Neural crest cell (in vitro differentiated cells): ENCODE measurements around the gene VAMP7. TPM values are rescaled to one million over a fixed set of nuclear protein-coding genes. Genes with fewer than 3 reads are reported as not detected.

Source experiments
- DNase-seq: peaks from one replicate; pipeline ENCODE4 v3.0.0; 2021; ENCODE audit warnings: low read depth, mixed read lengths, low spot score
- H3K27ac Mint-ChIP-seq: one replicate; pipeline ENCODE4 v1.8.0; 2021; ENCODE audit warnings: mild to moderate bottlenecking, mixed read lengths; ENCODE audit not compliant: unreplicated experiment
- H3K27me3 Mint-ChIP-seq: 2 replicates; pipeline ENCODE4 v1.8.0; 2021; ENCODE audit warnings: low read depth, mild to moderate bottlenecking, mixed read lengths
- H3K36me3 Mint-ChIP-seq: 2 replicates; pipeline ENCODE4 v1.8.0; 2021; ENCODE audit warnings: low read depth, mild to moderate bottlenecking, mixed read lengths
- H3K4me1 Mint-ChIP-seq: 2 replicates; pipeline ENCODE4 v1.8.0; 2021; ENCODE audit warnings: mixed read lengths
- H3K4me3 Mint-ChIP-seq: one replicate; pipeline ENCODE4 v1.8.0; 2021; ENCODE audit warnings: mild to moderate bottlenecking, mixed read lengths
- H3K9me3 Mint-ChIP-seq: 2 replicates; pipeline ENCODE4 v1.8.0; 2021; ENCODE audit warnings: mixed read lengths
- CTCF ChIP-seq: fragments of 200-600 bp; sonication (generic); conservative IDR thresholded peaks from 2 replicates; pipeline ENCODE4 v1.5.0; 2021; ENCODE audit warnings: antibody characterized with exemption, mild to moderate bottlenecking
- total RNA-seq: library from RNA; stranded (reverse); gene quantifications from 2 replicates; pipeline ENCODE4 v1.2.1, GENCODE V29; 2021

Gene VAMP7
- total RNA-seq, 1 donor from 2014 or later, result 19.0 TPM

GRCh38 chrX:155949098-155949497 lies 68.0 kb downstream of the VAMP7 start:
- no peak for TF ChIP-seq CTCF
- no peaks in the 10 kb centered on the region for H3K4me1 Mint-ChIP-seq
- H3K4me3 Mint-ChIP-seq, result no peak overlapping the region
- no peak overlapping the region for H3K27ac Mint-ChIP-seq
- H3K36me3 Mint-ChIP-seq, result peaks cover 7% of the 10 kb centered on the region
- no peaks in the 10 kb centered on the region for H3K27me3 Mint-ChIP-seq
- DNase-seq, result no peak
- H3K9me3 Mint-ChIP-seq, result peaks cover 3% of the 10 kb centered on the region

- Mint-ChIP-seq H3K4me1 (no peaks in the 10 kb centered on the region), H3K27ac (no peak overlapping the region), H3K36me3 (peaks cover 3% of the 10 kb centered on the region), H3K4me3 (no peak overlapping the region), H3K9me3 (peaks cover 5% of the 10 kb centered on the region), H3K27me3 (no peaks in the 10 kb centered on the region)
- no peak for DNase-seq
- no peak for TF ChIP-seq CTCF
These were observed 70.2 kb downstream of the VAMP7 start for GRCh38 chrX:155951237-155951789.

- Mint-ChIP-seq H3K27me3 (no peaks in the 10 kb centered on the region), H3K4me1 (no peaks in the 10 kb centered on the region)
- no peak for TF ChIP-seq CTCF
These were observed 71.9 kb downstream of the VAMP7 start for GRCh38 chrX:155953055-155953454.

GRCh38 chrX:155954793-155955192 lies 73.6 kb downstream of the VAMP7 start:
- no peak for DNase-seq
- Mint-ChIP-seq H3K4me3 (no peak overlapping the region), H3K27me3 (peaks cover 6% of the 10 kb centered on the region), H3K36me3 (peaks cover 3% of the 10 kb centered on the region), H3K4me1 (no peaks in the 10 kb centered on the region), H3K9me3 (peaks cover 5% of the 10 kb centered on the region), H3K27ac (no peak overlapping the region)
- no peak for TF ChIP-seq CTCF

More at GRCh38 chrX:155953055-155953454, 71.9 kb downstream of the VAMP7 start:
- Mint-ChIP-seq H3K36me3 (peaks cover 3% of the 10 kb centered on the region), H3K4me3 (no peak overlapping the region), H3K27ac (no peak overlapping the region), H3K9me3 (peaks cover 5% of the 10 kb centered on the region)
- DNase-seq, result no peak

- Mint-ChIP-seq H3K36me3 (peaks cover 3% of the 10 kb centered on the region), H3K9me3 (peaks cover 5% of the 10 kb centered on the region), H3K4me3 (no peak overlapping the region), H3K4me1 (no peaks in the 10 kb centered on the region), H3K27me3 (peaks cover 6% of the 10 kb centered on the region), H3K27ac (no peak overlapping the region)
- no peak for DNase-seq
- no peak for TF ChIP-seq CTCF
These were observed 75.0 kb downstream of the VAMP7 start for GRCh38 chrX:155956099-155956498.
